Gastroesophageal sphincter (tissue), 4 donors: ENCODE results near the gene ZNF764. TPM values are rescaled to one million over a fixed set of nuclear protein-coding genes. Genes with fewer than 3 reads are reported as not detected.

Experiments
- ATAC-seq: fragments of 150-250 bp; one replicate; pipeline ENCODE4 v1.9.1; 2016; ENCODE audit warnings: mild to moderate bottlenecking, moderate library complexity
- H3K27ac ChIP-seq, 4 donors: fragments of 200-600 bp; sonication (generic) in 3 of 4; 1 replicate in 3 of 4; 2 replicates in 1 of 4; pipeline ENCODE4 v1.5.1; 2016 to 2019
- H3K27me3 ChIP-seq: fragments of 200-600 bp; sonication (generic); one replicate; pipeline ENCODE4 v1.5.1; 2019
- H3K36me3 ChIP-seq, 2 donors: fragments of 200-600 bp; sonication (generic); one replicate each; pipeline ENCODE4 v1.5.1; 2019; ENCODE audit warnings: control low read depth in 1 of 2
- H3K4me1 ChIP-seq, 3 donors: fragments of 200-600 bp; sonication (generic); 1 replicate in 2 of 3; 2 replicates in 1 of 3; pipeline ENCODE4 v1.5.1; 2016 to 2019; ENCODE audit warnings: control low read depth in 2 of 3
- H3K4me3 ChIP-seq, 2 donors: fragments of 200-600 bp; sonication (generic); one replicate each; pipeline ENCODE4 v1.5.1; 2019; ENCODE audit warnings: mild to moderate bottlenecking in 1 of 2, moderate library complexity in 1 of 2
- H3K9me3 ChIP-seq, 3 donors: fragments of 200-600 bp; sonication (generic); one replicate each; pipeline ENCODE4 v1.5.1; 2017 to 2019; ENCODE audit warnings: control low read depth in 2 of 3
- EP300 ChIP-seq: sonication (generic); formaldehyde crosslinking; IDR thresholded peaks from one replicate; pipeline ENCODE4 v1.6.1; 2017; ENCODE audit warnings: antibody characterized with exemption, mild to moderate bottlenecking
- POLR2A ChIP-seq, 2 donors: fragments of 450-650 bp; IDR thresholded peaks; one replicate each; pipeline ENCODE4 v1.6.1; 2017; ENCODE audit warnings: antibody characterized with exemption in 2 of 2, mild to moderate bottlenecking in 2 of 2, moderate library complexity in 1 of 2
- POLR2AphosphoS5 ChIP-seq: sonication (generic); formaldehyde crosslinking; IDR thresholded peaks from one replicate; pipeline ENCODE4 v1.6.1; 2017; ENCODE audit warnings: antibody characterized with exemption
- WGBS, 2 donors: methylation state at CpG; one replicate each; pipeline ENCODE4 v1.1.5; 2018; ENCODE audit warnings: low coverage in 1 of 2; 5-methylcytosine and 5-hydroxymethylcytosine counted together
- total RNA-seq, 4 donors: library from RNA; depleted of rRNA; stranded (reverse); fragments of >200 nt; gene quantifications; one replicate each; pipeline ENCODE4 v1.1.0, GENCODE V29; 2016
- TF ChIP-seq, protein P1 (sequence below), 4 experiments: fragments of 200-600 bp in 2 of 4; fragments of 450-650 bp in 2 of 4; sonication (generic) in 1 of 4; IDR thresholded peaks; one replicate each; pipeline ENCODE4 v1.5.1; 2017 to 2019; ENCODE audit warnings: antibody characterized with exemption in 4 of 4, mild to moderate bottlenecking in 2 of 4, moderate library complexity in 2 of 4

ZNF764 gene
- total RNA-seq, 4 donors from 2014 or later: 6.3 to 13.1 (median 9.3) TPM

DNA sequence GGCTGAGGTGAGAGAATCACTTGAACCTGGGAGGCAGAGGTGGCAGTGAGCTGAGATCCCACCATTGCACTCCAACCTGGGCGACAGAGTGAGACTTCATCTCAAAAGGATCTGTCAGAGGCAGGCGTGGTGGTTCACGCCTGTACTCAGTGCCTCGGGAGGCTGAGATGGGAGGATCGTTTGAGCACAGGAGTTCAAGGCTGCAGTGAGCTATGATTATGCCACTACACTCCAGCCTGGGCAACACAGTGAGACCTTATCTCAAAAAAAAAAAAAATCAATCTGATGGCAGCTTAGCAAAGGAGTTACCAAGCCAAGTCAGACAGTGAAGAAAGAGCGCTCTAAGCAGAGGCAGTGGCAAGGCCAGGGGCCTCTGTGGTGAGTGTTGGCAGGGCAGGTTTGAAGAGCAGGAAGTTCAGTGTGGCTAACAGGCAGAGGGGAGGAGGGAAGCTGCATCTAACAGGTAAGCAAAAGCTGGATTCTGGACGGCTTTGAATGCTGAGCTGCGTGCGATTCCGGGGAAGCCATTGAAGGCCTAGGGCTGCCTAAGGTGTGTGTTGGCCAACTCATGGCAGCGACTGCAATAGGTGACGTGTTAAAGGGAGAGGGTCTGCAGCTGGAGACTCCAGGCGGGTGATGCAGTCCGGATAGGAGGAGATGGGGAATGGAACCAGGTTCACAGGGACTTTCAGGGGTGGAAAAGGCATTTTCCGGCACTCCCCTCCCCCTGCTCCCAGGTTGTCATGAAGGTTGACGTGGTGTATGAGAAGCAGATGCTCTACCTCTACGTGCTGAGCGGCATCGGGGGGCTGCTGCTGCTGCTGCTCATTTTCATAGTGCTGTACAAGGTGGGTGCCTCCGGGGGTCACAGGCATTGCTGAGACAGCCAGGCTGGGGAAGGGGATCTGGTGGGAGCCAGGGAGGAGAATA, 38.8 kb downstream of the ZNF764 start:
- peaks cover 0 to 2% of the 10 kb centered on the region in 2 donors for H3K36me3 ChIP-seq
- 78 to 90% methylated on average over 4 to 9 of the region's 20 CpGs for WGBS, 2 donors
- H3K4me1 ChIP-seq: peaks cover 0 to 7% (median 0%) of the 10 kb centered on the region in 3 donors
- H3K27ac ChIP-seq: no peak overlapping the region
- no peaks in the 10 kb centered on the region for H3K9me3 ChIP-seq
- H3K27me3 ChIP-seq: peaks cover 4% of the 10 kb centered on the region
- no peak for ATAC-seq
- no peak for TF ChIP-seq POLR2A (IDR thresholded peaks at IDR 0.05)
- TF ChIP-seq, protein P1, sequence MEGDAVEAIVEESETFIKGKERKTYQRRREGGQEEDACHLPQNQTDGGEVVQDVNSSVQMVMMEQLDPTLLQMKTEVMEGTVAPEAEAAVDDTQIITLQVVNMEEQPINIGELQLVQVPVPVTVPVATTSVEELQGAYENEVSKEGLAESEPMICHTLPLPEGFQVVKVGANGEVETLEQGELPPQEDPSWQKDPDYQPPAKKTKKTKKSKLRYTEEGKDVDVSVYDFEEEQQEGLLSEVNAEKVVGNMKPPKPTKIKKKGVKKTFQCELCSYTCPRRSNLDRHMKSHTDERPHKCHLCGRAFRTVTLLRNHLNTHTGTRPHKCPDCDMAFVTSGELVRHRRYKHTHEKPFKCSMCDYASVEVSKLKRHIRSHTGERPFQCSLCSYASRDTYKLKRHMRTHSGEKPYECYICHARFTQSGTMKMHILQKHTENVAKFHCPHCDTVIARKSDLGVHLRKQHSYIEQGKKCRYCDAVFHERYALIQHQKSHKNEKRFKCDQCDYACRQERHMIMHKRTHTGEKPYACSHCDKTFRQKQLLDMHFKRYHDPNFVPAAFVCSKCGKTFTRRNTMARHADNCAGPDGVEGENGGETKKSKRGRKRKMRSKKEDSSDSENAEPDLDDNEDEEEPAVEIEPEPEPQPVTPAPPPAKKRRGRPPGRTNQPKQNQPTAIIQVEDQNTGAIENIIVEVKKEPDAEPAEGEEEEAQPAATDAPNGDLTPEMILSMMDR (IDR thresholded peaks at IDR 0.05): no peak
- no peak for TF ChIP-seq POLR2AphosphoS5
- no peak for TF ChIP-seq EP300
- no peak overlapping the region for H3K4me3 ChIP-seq

DNA sequence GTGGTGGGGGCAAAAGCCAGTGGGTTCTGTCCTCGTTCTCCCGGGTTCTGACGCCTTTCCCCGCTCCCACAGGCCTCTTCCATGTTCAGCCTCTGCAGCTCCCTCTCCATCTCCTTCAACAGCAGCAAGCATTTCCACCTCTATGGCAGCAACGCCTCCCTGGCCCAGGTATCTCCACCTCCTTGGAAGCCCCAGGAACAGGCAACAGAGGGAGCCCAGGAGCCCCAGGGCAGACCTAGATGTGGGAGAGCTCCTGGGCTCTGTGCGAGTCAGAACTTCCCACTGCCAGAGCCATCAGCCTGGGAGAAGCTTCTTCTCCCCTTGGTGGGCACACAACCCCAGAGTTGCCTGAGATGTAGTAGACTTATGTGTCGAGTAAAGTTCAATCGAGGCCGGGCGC, 39.6 kb downstream of the ZNF764 start:
- TF ChIP-seq, protein P1 (IDR thresholded peaks at IDR 0.05): no peak
- TF ChIP-seq EP300 (no peak), POLR2AphosphoS5 (no peak), POLR2A (IDR thresholded peaks at IDR 0.05) (no peak)
- peaks cover 4% of the 10 kb centered on the region for H3K27me3 ChIP-seq
- no peaks in the 10 kb centered on the region for H3K36me3 ChIP-seq
- H3K4me1 ChIP-seq: no peaks in the 10 kb centered on the region
- no peak overlapping the region for H3K27ac ChIP-seq
- no peak for ATAC-seq
- WGBS, 2 donors: 60 to 92% methylated on average over 1 to 6 of the region's 10 CpGs
- no peak overlapping the region for H3K4me3 ChIP-seq
- no peaks in the 10 kb centered on the region for H3K9me3 ChIP-seq

DNA sequence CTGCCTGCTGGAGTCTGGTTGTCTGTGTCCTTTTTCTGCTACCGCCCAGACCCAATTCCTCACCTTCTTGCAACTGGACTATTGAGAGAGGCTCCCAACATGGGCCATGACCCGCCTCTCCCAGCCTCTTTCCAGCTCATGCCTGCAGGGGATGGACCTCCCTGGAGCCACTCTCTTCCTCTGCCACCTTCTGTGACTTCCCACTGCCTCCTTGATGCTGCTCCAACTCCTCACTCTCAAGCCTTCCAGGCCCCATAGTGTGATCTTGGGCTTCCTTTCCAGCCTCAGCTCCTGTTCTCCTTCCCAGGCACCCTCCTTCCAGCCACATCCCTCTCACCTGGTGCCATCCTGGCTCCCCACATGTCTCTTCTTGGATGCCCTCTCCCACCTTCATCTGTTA, 42.9 kb downstream of the ZNF764 start:
- Histone ChIP-seq H3K9me3 (no peaks in the 10 kb centered on the region), H3K36me3 (no peaks in the 10 kb centered on the region), H3K27me3 (peaks cover 4% of the 10 kb centered on the region), H3K4me3 (no peak overlapping the region), H3K27ac (no peak overlapping the region), H3K4me1 (no peaks in the 10 kb centered on the region)
- WGBS, 2 donors: 60 to 67% methylated on average over 1 to 2 of the region's 2 CpGs
- no peak for TF ChIP-seq POLR2A (IDR thresholded peaks at IDR 0.05)
- no peak for TF ChIP-seq POLR2AphosphoS5
- ATAC-seq: no peak

DNA sequence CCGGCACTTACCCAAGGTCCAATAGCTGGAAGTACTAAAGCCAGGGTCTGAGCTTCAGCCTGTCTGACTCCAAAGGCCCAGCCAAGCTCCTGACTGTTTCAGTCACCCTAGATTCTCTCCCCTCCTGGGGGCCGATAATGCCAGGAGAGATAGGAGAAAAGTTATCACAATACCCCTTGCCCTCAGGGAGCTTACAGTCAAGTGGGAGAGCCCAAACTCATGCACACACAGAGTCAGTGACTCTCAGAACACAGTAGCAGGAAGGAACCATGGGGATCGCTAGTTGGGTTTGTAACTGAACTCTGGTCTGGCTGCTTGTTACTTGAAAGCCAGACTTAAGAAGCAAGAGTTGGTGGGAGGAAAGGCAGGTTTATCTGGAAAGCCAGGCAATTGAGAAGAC, 46.7 kb downstream of the ZNF764 start:
- H3K27me3 ChIP-seq: peaks cover 2% of the 10 kb centered on the region
- no peak overlapping the region for H3K4me3 ChIP-seq
- no peaks in the 10 kb centered on the region for H3K9me3 ChIP-seq
- H3K27ac ChIP-seq: no peak overlapping the region
- H3K36me3 ChIP-seq: no peaks in the 10 kb centered on the region
- TF ChIP-seq, protein P1 (IDR thresholded peaks at IDR 0.05): no peak
- TF ChIP-seq POLR2A (IDR thresholded peaks at IDR 0.05) (no peak), POLR2AphosphoS5 (no peak), EP300 (no peak)
- no peak for ATAC-seq
- no peaks in the 10 kb centered on the region for H3K4me1 ChIP-seq
- WGBS, 2 donors: no CpG with 5 or more reads among the region's 3 CpGs

DNA sequence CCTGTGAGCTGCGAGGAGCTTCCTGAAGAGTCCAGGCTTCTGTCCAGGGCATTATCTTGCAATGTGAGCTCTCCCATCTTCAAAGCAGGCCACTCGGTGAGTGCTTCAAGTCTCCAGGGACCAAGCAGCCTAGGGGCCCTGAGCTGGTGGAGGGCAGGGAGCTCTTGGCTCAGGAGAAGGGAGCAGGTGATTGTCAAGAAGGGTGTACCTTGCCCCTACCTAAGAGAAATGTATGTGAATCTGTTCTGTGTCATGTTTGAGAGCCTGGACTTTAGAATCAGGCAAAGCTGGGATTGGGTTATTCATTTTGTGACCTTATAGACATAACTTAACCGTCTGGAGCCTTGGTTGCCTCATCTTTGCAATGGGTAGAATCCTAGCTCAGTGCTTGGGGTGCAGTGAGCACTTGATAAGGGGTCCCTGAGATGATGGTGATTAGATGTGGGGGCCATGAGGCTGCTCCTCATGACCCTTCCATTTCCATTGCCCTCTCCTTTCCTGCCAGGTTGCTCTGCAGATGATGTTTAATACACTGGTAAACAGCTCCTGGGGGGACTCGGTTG, 47.7 kb downstream of the ZNF764 start:
- no peaks in the 10 kb centered on the region for H3K27me3 ChIP-seq
- no peak overlapping the region for H3K27ac ChIP-seq
- no peaks in the 10 kb centered on the region for H3K36me3 ChIP-seq
- WGBS, 2 donors: 27% methylated on average over 2 of the region's 4 CpGs; no CpG with 5 or more reads in 1 of the 2 donors
- no peak overlapping the region for H3K4me3 ChIP-seq
- TF ChIP-seq POLR2AphosphoS5 (no peak), POLR2A (IDR thresholded peaks at IDR 0.05) (no peak), EP300 (no peak)
- TF ChIP-seq, protein P1 (IDR thresholded peaks at IDR 0.05): no peak
- H3K9me3 ChIP-seq: no peaks in the 10 kb centered on the region
- no peaks in the 10 kb centered on the region for H3K4me1 ChIP-seq
- ATAC-seq: no peak
